Neural crest cell (in vitro differentiated cells): ENCODE data around the gene TGFBR3. TPM values are rescaled to one million over a fixed set of nuclear protein-coding genes. Genes with fewer than 3 reads are reported as not detected.

Experiments used
- DNase-seq: peaks from one replicate; pipeline ENCODE4 v3.0.0; 2021; ENCODE audit warnings: low read depth, mixed read lengths, low spot score
- H3K27ac Mint-ChIP-seq: one replicate; pipeline ENCODE4 v1.8.0; 2021; ENCODE audit warnings: mild to moderate bottlenecking, mixed read lengths; ENCODE audit not compliant: unreplicated experiment
- H3K27me3 Mint-ChIP-seq: 2 replicates; pipeline ENCODE4 v1.8.0; 2021; ENCODE audit warnings: low read depth, mild to moderate bottlenecking, mixed read lengths
- H3K36me3 Mint-ChIP-seq: 2 replicates; pipeline ENCODE4 v1.8.0; 2021; ENCODE audit warnings: low read depth, mild to moderate bottlenecking, mixed read lengths
- H3K4me1 Mint-ChIP-seq: 2 replicates; pipeline ENCODE4 v1.8.0; 2021; ENCODE audit warnings: mixed read lengths
- H3K4me3 Mint-ChIP-seq: one replicate; pipeline ENCODE4 v1.8.0; 2021; ENCODE audit warnings: mild to moderate bottlenecking, mixed read lengths
- H3K9me3 Mint-ChIP-seq: 2 replicates; pipeline ENCODE4 v1.8.0; 2021; ENCODE audit warnings: mixed read lengths
- CTCF ChIP-seq: fragments of 200-600 bp; sonication (generic); conservative IDR thresholded peaks from 2 replicates; pipeline ENCODE4 v1.5.0; 2021; ENCODE audit warnings: antibody characterized with exemption, mild to moderate bottlenecking
- total RNA-seq: library from RNA; stranded (reverse); gene quantifications from 2 replicates; pipeline ENCODE4 v1.2.1, GENCODE V29; 2021

Gene TGFBR3
- total RNA-seq, 1 donor from 2014 or later, result 15.1 TPM

- Mint-ChIP-seq H3K9me3 (peaks cover 10% of the 10 kb centered on the region), H3K4me1 (peaks cover 21% of the 10 kb centered on the region), H3K4me3 (no peak overlapping the region), H3K36me3 (peaks cover 10% of the 10 kb centered on the region), H3K27ac (no peak overlapping the region), H3K27me3 (no peaks in the 10 kb centered on the region)
- TF ChIP-seq CTCF, result no peak
- no peak for DNase-seq
These were observed 244.9 kb downstream of the TGFBR3 start for GRCh38 chr1:91640877-91641526.

GRCh38 chr1:91637539-91637994 is 248.4 kb downstream of the TGFBR3 start:
- TF ChIP-seq CTCF, result no peak
- peak overlapping the region; percentile 35 for H3K27ac Mint-ChIP-seq

GRCh38 chr1:91635763-91636162 is 250.2 kb downstream of the TGFBR3 start:
- peaks cover 22% of the 10 kb centered on the region for H3K4me1 Mint-ChIP-seq
- DNase-seq, result no peak
- TF ChIP-seq CTCF, result no peak
- H3K27me3 Mint-ChIP-seq, result no peaks in the 10 kb centered on the region
- peak overlapping the region; percentile 19 for H3K27ac Mint-ChIP-seq
- no peak overlapping the region for H3K4me3 Mint-ChIP-seq
- peaks cover 5% of the 10 kb centered on the region for H3K36me3 Mint-ChIP-seq
- H3K9me3 Mint-ChIP-seq, result peaks cover 5% of the 10 kb centered on the region

More at GRCh38 chr1:91637539-91637994, 248.4 kb downstream of the TGFBR3 start:
- H3K4me3 Mint-ChIP-seq, result no peak overlapping the region
- no peaks in the 10 kb centered on the region for H3K27me3 Mint-ChIP-seq
- DNase-seq, result peak; percentile 7
- peaks cover 10% of the 10 kb centered on the region for H3K9me3 Mint-ChIP-seq
- peaks cover 10% of the 10 kb centered on the region for H3K36me3 Mint-ChIP-seq
- peaks cover 15% of the 10 kb centered on the region for H3K4me1 Mint-ChIP-seq

GRCh38 chr1:91633438-91633837 is 252.5 kb downstream of the TGFBR3 start:
- no peak for TF ChIP-seq CTCF
- Mint-ChIP-seq H3K4me1 (peaks cover 22% of the 10 kb centered on the region), H3K36me3 (no peaks in the 10 kb centered on the region), H3K9me3 (no peaks in the 10 kb centered on the region), H3K27ac (peak overlapping the region; percentile 43), H3K27me3 (no peaks in the 10 kb centered on the region), H3K4me3 (no peak overlapping the region)
- DNase-seq, result no peak

- TF ChIP-seq CTCF, result no peak
- Mint-ChIP-seq H3K27ac (peak overlapping the region; percentile 39), H3K27me3 (no peaks in the 10 kb centered on the region), H3K4me1 (peaks cover 19% of the 10 kb centered on the region), H3K4me3 (no peak overlapping the region), H3K36me3 (peaks cover 3% of the 10 kb centered on the region), H3K9me3 (no peaks in the 10 kb centered on the region)
- no peak for DNase-seq
These were observed 254.1 kb downstream of the TGFBR3 start for GRCh38 chr1:91631718-91632330.
